SU-DHL-6 (cell line): Measurements from ENCODE around the gene MBP.

Experiments
- H2AFZ ChIP-seq: fragments of 200-600 bp; sonication (generic); 2 replicates; pipeline ENCODE4 v1.6.1; 2014; ENCODE audit warnings: low read depth, mild to moderate bottlenecking, moderate library complexity, mixed read lengths, antibody characterized with exemption, low read length; ENCODE audit not compliant: severe bottlenecking
- H3F3A ChIP-seq: fragments of 200-600 bp; shearing (Covaris generic); 2 replicates; pipeline ENCODE4 v1.6.0; 2016; ENCODE audit warnings: antibody characterized with exemption, mild to moderate bottlenecking; ENCODE audit not compliant: insufficient read depth
- H3K27ac ChIP-seq: fragments of 200-600 bp; sonication (generic); 2 replicates; pipeline ENCODE4 v1.5.1; 2016; ENCODE audit warnings: low read depth, mild to moderate bottlenecking, low read length, moderate library complexity, mixed read lengths
- H3K27me3 ChIP-seq: fragments of 200-600 bp; sonication (generic), shearing (Covaris generic); 2 replicates; pipeline ENCODE4 v1.6.0; 2014; ENCODE audit warnings: mild to moderate bottlenecking, low read length
- H3K36me3 ChIP-seq: fragments of 200-600 bp; sonication (generic); 2 replicates; pipeline ENCODE4 v1.6.1; 2014; ENCODE audit warnings: mild to moderate bottlenecking, low read length, mixed read lengths
- H3K4me2 ChIP-seq: fragments of 300-600, 200-600 bp; shearing (Covaris generic), sonication (generic); 2 replicates; pipeline ENCODE4 v1.6.0; 2014; ENCODE audit warnings: low read length, low read depth, mild to moderate bottlenecking; ENCODE audit not compliant: poor library complexity, severe bottlenecking
- H3K4me3 ChIP-seq: fragments of 200-600 bp; sonication (generic); 2 replicates; pipeline ENCODE4 v1.5.1; 2014; ENCODE audit warnings: antibody characterized with exemption, low read length, mild to moderate bottlenecking, mixed read lengths; ENCODE audit not compliant: insufficient read depth, poor library complexity, severe bottlenecking
- H3K79me2 ChIP-seq: fragments of 200-600 bp; sonication (generic); 2 replicates; pipeline ENCODE4 v1.6.1; 2014; ENCODE audit warnings: mild to moderate bottlenecking, low read length, moderate library complexity; ENCODE audit not compliant: insufficient read depth
- H3K9ac ChIP-seq: fragments of 200-600 bp; sonication (generic); 2 replicates; pipeline ENCODE4 v1.7.0; 2014; ENCODE audit warnings: mild to moderate bottlenecking, low read length
- H3K9me2 ChIP-seq: fragments of 200-600 bp; sonication (generic); replicated peaks from 2 replicates; pipeline ENCODE4 v1.6.1; 2014; ENCODE audit warnings: low read length; ENCODE audit not compliant: insufficient read depth
- H3K9me3 ChIP-seq: fragments of 200-600 bp; sonication (generic); 2 replicates; pipeline ENCODE4 v1.6.1; 2014; ENCODE audit warnings: low read length, mixed read lengths; ENCODE audit not compliant: insufficient read depth
- H4K20me1 ChIP-seq: fragments of 200-600 bp; sonication (generic); 2 replicates; pipeline ENCODE4 v1.6.1; 2014; ENCODE audit warnings: low read depth, mild to moderate bottlenecking, antibody characterized with exemption, low read length, moderate library complexity, mixed read lengths
- CTCF ChIP-seq: fragments of 200-600 bp; sonication (generic); IDR thresholded peaks from one replicate; pipeline ENCODE4 v1.5.1; 2017; ENCODE audit warnings: antibody characterized with exemption, mild to moderate bottlenecking, low read length, moderate library complexity; ENCODE audit not compliant: insufficient read depth, poor library complexity, severe bottlenecking
- EZH2phosphoT487 ChIP-seq: fragments of 200-600 bp; sonication (generic), shearing (Covaris generic); conservative IDR thresholded peaks from 2 replicates; pipeline ENCODE4 v1.6.1; 2018; ENCODE audit warnings: mild to moderate bottlenecking, antibody characterized with exemption, low read length, moderate library complexity, mixed read lengths

The MBP gene

GRCh38 chr18:77065221-77065981 lies 67.2 kb downstream of the MBP start:
- Histone ChIP-seq H3F3A (peaks cover 65% of the 10 kb centered on the region), H3K9me3 (no peaks in the 10 kb centered on the region), H3K4me2 (peak overlapping the region; percentile 31), H3K4me3 (no peak overlapping the region), H3K36me3 (peaks cover 6% of the 10 kb centered on the region; the same call in 1 of the 2 replicates), H3K27ac (peak overlapping the region; percentile 97), H3K9ac (0 out of 2 replicates have a peak overlapping the region, but pooled peaks have one; percentile 9), H4K20me1 (no peaks in the 10 kb centered on the region), H2AFZ (no peak overlapping the region), H3K79me2 (peaks cover 38% of the 10 kb centered on the region), H3K27me3 (no peaks in the 10 kb centered on the region), H3K9me2 (no peaks in the 10 kb centered on the region)
- TF ChIP-seq EZH2phosphoT487 (no peak), CTCF (no peak)

GRCh38 chr18:77063260-77063659 lies 69.3 kb downstream of the MBP start:
- Histone ChIP-seq H2AFZ (no peak overlapping the region), H3F3A (peaks cover 58% of the 10 kb centered on the region), H3K9ac (peak overlapping the region; percentile 38), H4K20me1 (no peaks in the 10 kb centered on the region), H3K4me3 (peak overlapping the region; percentile 4), H3K9me2 (no peaks in the 10 kb centered on the region), H3K27ac (peak overlapping the region; percentile 97), H3K79me2 (peaks cover 25% of the 10 kb centered on the region; the same call in 1 of the 2 replicates), H3K9me3 (no peaks in the 10 kb centered on the region), H3K36me3 (peaks cover 13% of the 10 kb centered on the region), H3K27me3 (no peaks in the 10 kb centered on the region), H3K4me2 (peak overlapping the region; percentile 56)
- TF ChIP-seq EZH2phosphoT487 = no peak
- TF ChIP-seq CTCF = no peak

GRCh38 chr18:77062518-77063003 lies 70.0 kb downstream of the MBP start:
- Histone ChIP-seq H2AFZ (no peak overlapping the region), H3F3A (peaks cover 59% of the 10 kb centered on the region), H3K27me3 (no peaks in the 10 kb centered on the region), H3K9me2 (no peaks in the 10 kb centered on the region), H3K9ac (peak overlapping the region; percentile 49), H3K79me2 (peaks cover 21% of the 10 kb centered on the region; the same call in 1 of the 2 replicates), H3K4me3 (peak overlapping the region; percentile 2), H3K27ac (peak overlapping the region; percentile 97), H3K4me2 (peak overlapping the region; percentile 56), H3K36me3 (peaks cover 13% of the 10 kb centered on the region), H3K9me3 (no peaks in the 10 kb centered on the region), H4K20me1 (no peaks in the 10 kb centered on the region)
- TF ChIP-seq CTCF (no peak), EZH2phosphoT487 (no peak)
